ELF-1 (cell line): ENCODE measurements around the gene C15orf61.
A peak's percentile ranks its signal among the peaks of the same experiment; 100 is the strongest.

Source experiments
- DNase-seq: peaks from one replicate; pipeline ENCODE4 v3.0.0-alpha.2; 2016; ENCODE audit warnings: low read depth, low spot score

The C15orf61 gene

DNA sequence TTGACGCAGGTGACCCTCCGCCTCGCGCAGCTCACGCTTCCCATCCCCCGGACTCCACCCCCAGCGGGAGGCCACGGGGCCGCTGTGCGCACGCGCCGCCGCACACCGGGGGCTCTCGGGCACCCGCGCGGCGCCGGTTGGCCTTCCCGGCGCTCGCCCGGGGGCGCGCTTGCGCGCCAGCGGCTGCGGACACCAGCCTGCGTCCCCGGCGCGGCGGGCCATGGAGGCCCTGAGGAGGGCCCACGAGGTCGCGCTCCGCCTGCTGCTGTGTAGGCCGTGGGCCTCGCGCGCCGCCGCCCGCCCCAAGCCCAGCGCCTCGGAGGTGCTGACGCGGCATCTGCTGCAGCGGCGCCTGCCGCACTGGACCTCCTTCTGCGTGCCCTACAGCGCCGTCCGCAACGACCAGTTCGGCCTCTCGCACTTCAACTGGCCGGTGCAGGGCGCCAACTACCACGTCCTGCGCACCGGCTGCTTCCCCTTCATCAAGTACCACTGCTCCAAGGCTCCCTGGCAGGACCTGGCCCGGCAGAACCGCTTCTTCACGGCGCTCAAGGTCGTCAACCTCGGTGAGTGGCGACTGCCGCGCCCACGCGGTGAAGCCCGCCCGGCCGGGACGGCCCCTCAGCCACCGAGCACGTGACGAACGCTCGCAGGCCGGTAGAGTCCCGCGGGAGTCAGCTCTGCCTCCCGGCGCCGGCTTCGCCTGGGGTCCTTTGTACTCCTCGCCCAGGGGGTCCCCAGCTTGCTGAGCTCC, at the start of gene C15orf61:
Gene C15orf61, plus strand, starts transcription at position 103 of the 754 bp plus-strand sequence. Its CDS starts 118 bp downstream, at position 221.
- peak; percentile 91 for DNase-seq

- no peak for DNase-seq
Observed at GRCh38 chr15:67472957-67473356, 48.0 kb upstream of the C15orf61 start.

- no peak for DNase-seq
Observed at GRCh38 chr15:67474405-67475110, 46.4 kb upstream of the C15orf61 start.

- DNase-seq, result no peak
Observed at GRCh38 chr15:67479781-67480505, 41.0 kb upstream of the C15orf61 start.

- DNase-seq, result no peak
Observed at GRCh38 chr15:67480741-67481140, 40.2 kb upstream of the C15orf61 start.

DNA sequence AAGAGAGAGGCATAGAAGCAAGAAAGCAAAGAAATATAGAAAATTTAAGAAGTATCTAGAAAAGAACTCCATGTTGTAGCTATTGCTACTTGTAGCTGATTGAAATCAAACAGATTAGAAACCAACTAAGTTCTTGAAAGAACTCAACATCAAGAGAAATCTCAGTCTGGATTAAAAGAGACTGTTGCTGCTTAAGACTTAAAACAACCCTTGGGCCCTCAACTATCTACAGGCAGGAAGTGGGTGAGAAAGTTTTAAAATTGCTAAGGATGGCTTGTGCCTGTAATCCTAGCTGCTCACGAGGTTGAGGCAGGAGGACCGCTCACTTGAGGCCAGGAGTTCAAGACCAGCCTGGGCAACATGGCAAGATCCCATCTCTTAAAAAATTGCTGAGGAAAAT, 39.3 kb upstream of the C15orf61 start:
- DNase-seq, result no peak

DNA sequence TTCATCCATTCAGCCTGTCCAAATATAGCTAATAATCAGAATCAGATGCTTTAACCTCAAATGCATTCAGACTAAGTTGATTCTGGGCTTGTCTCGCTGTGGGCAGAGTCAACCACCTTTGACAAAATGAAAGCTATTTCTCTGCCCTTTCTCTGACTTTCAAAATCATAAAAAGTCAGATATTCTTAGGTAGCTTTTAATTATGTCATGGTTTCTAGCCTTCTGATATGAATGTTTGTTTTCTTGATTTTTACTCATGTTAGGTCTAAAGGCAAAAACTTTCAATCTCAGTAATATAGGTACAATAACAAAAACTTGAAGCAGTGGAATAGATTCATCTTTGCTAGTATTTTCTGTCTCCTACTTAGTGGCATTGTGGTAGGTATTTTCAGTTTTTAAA, 25.3 kb upstream of the C15orf61 start:
- no peak for DNase-seq

DNA sequence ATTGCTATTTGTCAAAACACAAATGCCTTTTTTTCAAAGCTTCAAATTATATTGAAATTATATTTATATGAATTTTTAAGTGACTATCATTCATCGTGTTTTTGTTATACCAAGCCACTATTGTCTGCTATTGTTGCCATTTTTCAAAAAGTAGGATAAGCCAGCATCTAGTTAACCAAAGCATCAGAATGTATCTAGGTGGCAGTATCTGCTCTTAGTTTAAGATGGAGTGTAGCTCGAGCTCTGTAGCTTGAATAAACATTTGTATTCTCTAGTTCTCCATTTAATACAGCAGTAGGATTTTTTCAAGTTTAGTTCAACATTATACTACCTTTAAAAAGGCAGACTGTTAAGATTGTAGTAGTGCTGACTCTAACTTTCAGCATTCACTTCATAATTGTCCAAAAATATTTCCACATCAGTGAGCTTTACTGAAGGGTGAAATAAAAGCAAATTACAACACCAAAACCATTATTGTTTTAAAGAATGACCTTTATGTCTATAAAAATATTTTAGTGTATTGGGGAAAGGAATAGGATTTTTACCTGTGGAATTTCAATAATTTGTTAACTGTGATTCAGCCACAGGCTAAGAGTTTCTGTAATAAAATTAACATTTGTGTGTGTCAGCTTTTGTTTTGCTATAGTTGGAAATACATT, 19.6 kb upstream of the C15orf61 start:
- no peak for DNase-seq

DNA sequence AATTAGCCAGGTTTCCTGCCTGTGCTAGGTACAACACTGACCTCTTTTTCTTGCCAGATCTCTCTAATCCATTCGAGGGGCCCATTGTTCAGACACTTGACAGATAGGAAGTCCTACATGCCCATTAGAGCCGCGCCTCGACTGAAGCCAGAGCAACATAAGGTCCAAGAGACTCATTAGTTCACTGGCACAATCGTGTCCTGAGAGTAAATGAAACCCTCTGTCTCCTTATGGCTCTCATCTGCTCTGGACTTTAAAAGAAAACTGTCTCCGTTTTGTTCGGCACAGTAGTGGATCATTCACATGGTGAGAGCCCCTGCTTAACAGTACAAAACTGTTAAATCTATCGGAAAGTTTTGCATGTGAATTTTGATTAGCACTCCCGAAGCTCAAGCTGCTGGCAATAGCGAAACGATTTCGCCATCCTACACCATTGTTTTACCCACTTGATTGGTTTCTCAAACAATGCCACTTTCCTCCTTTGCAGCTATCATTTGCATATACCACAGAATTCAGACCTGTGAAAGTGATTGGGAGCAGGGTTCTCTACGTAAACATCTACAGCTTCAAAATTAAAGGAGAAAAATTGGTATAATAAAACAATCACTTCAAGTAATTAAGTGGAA, 19.0 kb upstream of the C15orf61 start:
- no peak for DNase-seq

- no peak for DNase-seq
Observed at GRCh38 chr15:67504056-67504455, 16.9 kb upstream of the C15orf61 start.

GRCh38 chr15:67504796-67505195, 16.1 kb upstream of the C15orf61 start:
- DNase-seq, result no peak

GRCh38 chr15:67505675-67506572, 15.0 kb upstream of the C15orf61 start:
- DNase-seq, result no peak

DNA sequence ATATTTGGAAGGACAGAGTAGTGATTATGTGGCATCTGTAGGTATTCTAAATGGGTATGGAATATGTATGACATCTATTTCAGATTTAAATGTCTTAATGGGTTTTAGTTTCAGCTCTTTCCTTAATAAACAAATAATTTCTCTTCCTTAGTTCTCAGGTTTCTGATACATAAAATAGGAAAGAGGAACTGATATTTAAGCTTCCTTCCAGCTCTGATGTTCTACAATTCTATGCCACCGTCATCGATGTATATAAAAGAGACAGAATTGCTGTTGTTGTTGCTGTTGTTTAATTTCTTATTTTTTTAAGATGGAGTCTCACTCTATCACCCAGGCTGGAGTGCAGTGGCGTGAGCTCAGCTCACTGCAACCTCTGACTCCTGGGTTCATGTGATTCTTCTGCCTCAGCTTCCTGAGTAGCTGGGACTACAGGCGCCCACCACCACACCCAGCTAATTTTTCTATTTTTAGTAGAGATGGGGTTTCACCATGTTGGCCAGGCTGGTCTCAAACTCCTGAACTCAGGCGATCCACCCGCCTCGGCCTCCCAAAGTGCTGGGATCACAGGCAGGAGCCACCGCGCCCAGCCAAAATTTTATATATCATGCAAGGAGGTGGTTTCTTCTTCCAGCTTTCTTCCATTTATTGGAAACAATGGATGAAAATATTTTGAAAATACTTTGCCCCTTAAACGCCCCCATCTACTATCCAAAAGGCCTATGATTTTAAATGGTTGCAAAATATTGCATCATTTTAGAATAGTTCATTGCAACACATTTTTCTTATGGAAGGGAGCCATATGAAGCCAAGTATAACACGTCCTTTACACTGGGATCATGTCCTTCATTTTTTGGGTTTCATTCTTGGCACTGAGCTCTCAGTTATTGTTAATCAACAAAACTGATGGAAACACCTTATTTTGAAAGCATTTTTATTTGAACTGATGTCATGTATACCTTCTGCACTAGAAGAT, 13.9 kb upstream of the C15orf61 start:
- no peak for DNase-seq

- DNase-seq, result no peak
Observed at GRCh38 chr15:67508407-67508806, 12.5 kb upstream of the C15orf61 start.

DNA sequence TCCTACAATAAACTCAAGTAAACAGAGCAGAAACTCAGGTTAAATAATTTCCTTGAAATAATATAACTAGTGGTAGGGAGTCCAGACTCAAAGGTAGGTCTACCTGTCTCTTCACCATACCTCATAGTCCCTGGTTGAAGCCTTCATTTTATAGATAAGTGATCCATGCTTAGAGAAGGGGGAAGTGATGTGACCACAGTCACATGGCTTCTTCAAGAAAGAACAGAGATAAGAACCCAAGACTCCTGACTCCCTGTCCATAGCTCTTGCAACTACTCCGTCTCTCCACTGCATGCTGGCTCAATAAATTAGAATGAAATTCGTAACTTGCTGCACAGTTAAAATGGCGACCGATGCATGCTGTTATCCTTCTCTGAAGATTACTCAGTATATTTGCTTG, 11.0 kb upstream of the C15orf61 start:
- no peak for DNase-seq

DNA sequence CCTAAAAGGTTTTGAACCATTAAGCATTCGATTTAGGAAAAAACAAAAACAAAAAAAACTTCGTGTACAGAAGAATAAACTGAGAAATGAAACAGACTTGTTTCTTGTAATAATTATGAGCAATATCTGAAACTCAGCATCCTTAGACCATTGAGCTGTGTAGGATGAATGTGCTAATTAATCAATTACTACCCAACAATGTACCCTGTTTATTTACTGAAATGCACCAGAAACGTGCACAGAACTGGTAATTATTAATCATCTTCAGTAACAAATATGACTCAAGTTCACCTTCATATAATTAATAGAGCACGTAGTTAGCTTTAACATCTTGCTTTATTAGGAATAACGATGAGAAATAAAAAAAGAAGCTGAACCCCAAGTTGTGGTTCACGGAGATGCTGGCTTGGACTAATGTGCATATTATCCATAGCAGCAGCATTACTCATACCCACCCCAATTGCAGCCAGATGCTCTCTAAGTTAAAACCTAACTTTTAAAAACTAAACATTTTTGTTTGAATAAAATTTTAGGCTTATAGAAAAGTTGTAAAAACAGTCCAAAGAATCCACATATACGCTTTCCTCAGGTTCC, 10.2 kb upstream of the C15orf61 start:
- DNase-seq, result no peak

- no peak for DNase-seq
Observed at GRCh38 chr15:67511606-67512005, 9.3 kb upstream of the C15orf61 start.

GRCh38 chr15:67512140-67512539, 8.8 kb upstream of the C15orf61 start:
- no peak for DNase-seq
